HCT116 (cell line): ENCODE measurements around the gene IL10RB. TPM values are rescaled to one million over a fixed set of nuclear protein-coding genes. Genes with fewer than 3 reads are reported as not detected.

ENCODE experiments used
- ATAC-seq: fragments of 200-7000 bp; cut with Tn5 transposase; 2 replicates; pipeline ENCODE4 v1.9.1; 2020; ENCODE audit warnings: mild to moderate bottlenecking, moderate library complexity
- BruUV-seq: library from RNA; stranded (reverse); fragments of 400-500 nt; replicated peaks from 2 replicates; lab custom pipeline; 2021; lab: Mats Ljungman, UMichigan
- CTCF ChIA-PET: fragments of 300-600 bp; sonication (Branson Sonifier 250); formaldehyde crosslinking; loops from one replicate; lab custom pipeline; 2021; ENCODE audit warnings: antibody characterized with exemption; lab: Charles Lee
- POLR2A ChIA-PET: fragments of 300-600, 350-600 bp; sonication (Branson Sonifier 250); formaldehyde crosslinking; loops from one replicate; lab custom pipeline; 2021; ENCODE audit warnings: antibody characterized with exemption; lab: Charles Lee
- RAD21 ChIA-PET, 2 experiments: fragments of 300-600 bp; sonication (Branson Sonifier 250); formaldehyde crosslinking; loops; one replicate each; lab custom pipeline; 2023; ENCODE audit warnings: low total read pairs in 2 of 2; ENCODE audit not compliant: uncharacterized antibody in 2 of 2, unreplicated experiment in 2 of 2, low non-redundant PET in 1 of 2; lab: Charles Lee
- DNase-seq: peaks from one replicate; pipeline ENCODE4 v3.0.0-alpha.2; 2010; ENCODE audit warnings: low read depth, low spot score
- H2AFZ ChIP-seq: fragments of 200-600 bp; shearing (Covaris generic), sonication (generic); 2 replicates; pipeline ENCODE4 v1.6.1; 2017; ENCODE audit warnings: low read depth, mixed run types, mixed read lengths, antibody characterized with exemption, low read length; ENCODE audit not compliant: poor library complexity, severe bottlenecking
- H3K27ac ChIP-seq: 2 replicates; pipeline ENCODE4 v1.5.1; 2012; ENCODE audit warnings: low read depth, low read length
- H3K27me3 ChIP-seq: fragments of 200-600 bp; sonication (generic); 2 replicates; pipeline ENCODE4 v1.6.1; 2016; ENCODE audit warnings: mixed run types, low read length, mixed read lengths; ENCODE audit not compliant: insufficient read depth
- H3K36me3 ChIP-seq, 2 experiments: fragments of 200-500 bp in 1 of 2; fragments of 200-600 bp in 1 of 2; sonication (Bioruptor generic) in 1 of 2; sonication (generic) in 1 of 2; 2 replicates each; pipeline versions ENCODE4 v1.5.1 to v1.6.1; 2014 to 2016; ENCODE audit warnings: low read length in 2 of 2, inconsistent platforms in 1 of 2, mixed read lengths in 1 of 2, mixed run types in 1 of 2; ENCODE audit not compliant: insufficient read depth in 2 of 2, control insufficient read depth in 1 of 2
- H3K4me1 ChIP-seq, 2 experiments: fragments of 200-600 bp in 1 of 2; sonication (generic) in 1 of 2; 2 replicates each; pipeline versions ENCODE4 v1.5.1 to v1.6.1; 2012 to 2017; ENCODE audit warnings: low read length in 2 of 2, inconsistent platforms in 1 of 2, mild to moderate bottlenecking in 1 of 2, mixed read lengths in 1 of 2, mixed run types in 1 of 2, moderate library complexity in 1 of 2; ENCODE audit not compliant: insufficient read depth in 2 of 2, control insufficient read depth in 1 of 2
- H3K4me2 ChIP-seq: fragments of 200-600 bp; sonication (generic); 2 replicates; pipeline ENCODE4 v1.6.1; 2017; ENCODE audit warnings: mixed run types, low read length, mixed read lengths
- H3K4me3 ChIP-seq, 2 experiments: fragments of 200-600 bp in 1 of 2; sonication (generic) in 1 of 2; replicated peaks in 1 of 2; 2 replicates each; pipeline ENCODE4 v1.5.1; 2011 to 2016; ENCODE audit warnings: low read length in 2 of 2, control low read depth in 1 of 2, low read depth in 1 of 2, mild to moderate bottlenecking in 1 of 2, mixed read lengths in 1 of 2, mixed run types in 1 of 2
- H3K79me2 ChIP-seq: fragments of 200-600 bp; sonication (generic); 2 replicates; pipeline ENCODE4 v1.6.1; 2017; ENCODE audit warnings: mild to moderate bottlenecking, mixed run types, low read length, moderate library complexity, mixed read lengths; ENCODE audit not compliant: insufficient read depth
- H3K9ac ChIP-seq: fragments of 200-600 bp; sonication (generic); 2 replicates; pipeline ENCODE4 v1.6.1; 2016; ENCODE audit warnings: low read length, mixed read lengths
- H3K9me2 ChIP-seq: fragments of 200-600 bp; sonication (generic), shearing (Covaris generic); 2 replicates; pipeline ENCODE4 v1.6.1; 2017; ENCODE audit warnings: mixed run types, mild to moderate bottlenecking, moderate library complexity; ENCODE audit not compliant: insufficient read depth
- H3K9me3 ChIP-seq, 2 experiments: fragments of 200-500 bp in 1 of 2; fragments of 200-600 bp in 1 of 2; sonication (Bioruptor generic) in 1 of 2; sonication (generic) in 1 of 2; 2 replicates each; pipeline ENCODE4 v1.6.1; 2014 to 2017; ENCODE audit warnings: low read length in 2 of 2, mixed read lengths in 2 of 2, inconsistent platforms in 1 of 2, low read depth in 1 of 2, mild to moderate bottlenecking in 1 of 2, mixed run types in 1 of 2, moderate library complexity in 1 of 2; ENCODE audit not compliant: control insufficient read depth in 1 of 2, insufficient read depth in 1 of 2
- H4K20me1 ChIP-seq: fragments of 200-600 bp; sonication (generic), shearing (Covaris generic); 2 replicates; pipeline ENCODE4 v1.6.1; 2017; ENCODE audit warnings: mixed run types, mild to moderate bottlenecking, moderate library complexity; ENCODE audit not compliant: insufficient read depth
- CBX3 ChIP-seq: IDR thresholded peaks from 2 replicates; pipeline ENCODE4 v1.6.1; 2012; ENCODE audit warnings: low read depth
- CEBPB ChIP-seq: IDR thresholded peaks from 2 replicates; pipeline ENCODE4 v1.6.1; 2012; ENCODE audit warnings: low read depth
- EGR1 ChIP-seq: IDR thresholded peaks from 2 replicates; pipeline ENCODE4 v1.6.1; 2012; ENCODE audit warnings: low read depth
- JUND ChIP-seq: IDR thresholded peaks from 2 replicates; pipeline ENCODE4 v1.6.1; 2012
- POLR2A ChIP-seq: IDR thresholded peaks from 2 replicates; pipeline ENCODE4 v1.7.0; 2011; ENCODE audit warnings: borderline replicate concordance; ENCODE audit not compliant: insufficient read depth, insufficient read length; ENCODE audit errors: extremely low read depth
- RAD21 ChIP-seq: IDR thresholded peaks from 2 replicates; pipeline ENCODE4 v1.6.1; 2012; ENCODE audit warnings: low read depth, mild to moderate bottlenecking
- SP1 ChIP-seq: IDR thresholded peaks from 2 replicates; pipeline ENCODE4 v1.6.1; 2012; ENCODE audit warnings: low read depth
- TCF7L2 ChIP-seq: IDR thresholded peaks from 2 replicates; pipeline ENCODE4 v1.7.0; 2011; ENCODE audit warnings: borderline replicate concordance, inconsistent platforms; ENCODE audit not compliant: insufficient read depth, insufficient read length; ENCODE audit errors: extremely low read depth
- YY1 ChIP-seq: IDR thresholded peaks from 2 replicates; pipeline ENCODE4 v1.6.1; 2011; ENCODE audit warnings: low read length, low read depth, moderate library complexity, mild to moderate bottlenecking; ENCODE audit not compliant: insufficient replicate concordance; ENCODE audit errors: extremely low read depth
- intact Hi-C: fragments of 100-400 bp; cut with micrococcal nuclease; formaldehyde crosslinking; loops from 2 replicates; pipeline ENCODE4 v1.10.0; 2022
- total RNA-seq: library from RNA; stranded (reverse); gene quantifications from one replicate; pipeline ENCODE4 v1.2.1, GENCODE V29; 2021; ENCODE audit not compliant: unreplicated experiment
- TF ChIP-seq, protein P1 (sequence below): IDR thresholded peaks from 2 replicates; pipeline ENCODE4 v1.6.1; 2011; ENCODE audit warnings: mild to moderate bottlenecking, low read length, moderate library complexity; ENCODE audit not compliant: insufficient replicate concordance; ENCODE audit errors: extremely low read depth
- TF ChIP-seq, protein P2 (sequence below), 3 experiments: fragments of 200-600 bp in 1 of 3; sonication (generic) in 1 of 3; IDR thresholded peaks in 2 of 3; conservative IDR thresholded peaks in 1 of 3; 2 replicates each; pipeline ENCODE4 v1.5.1; 2012 to 2017; ENCODE audit warnings: low read depth in 2 of 3, low read length in 2 of 3, antibody characterized with exemption in 1 of 3, borderline replicate concordance in 1 of 3, control low read depth in 1 of 3, mild to moderate bottlenecking in 1 of 3, mixed read lengths in 1 of 3, mixed run types in 1 of 3, moderate library complexity in 1 of 3; ENCODE audit not compliant: insufficient read depth in 1 of 3

IL10RB gene
- total RNA-seq, 1 experiment from 2014 or later = 13.7 TPM

DNA sequence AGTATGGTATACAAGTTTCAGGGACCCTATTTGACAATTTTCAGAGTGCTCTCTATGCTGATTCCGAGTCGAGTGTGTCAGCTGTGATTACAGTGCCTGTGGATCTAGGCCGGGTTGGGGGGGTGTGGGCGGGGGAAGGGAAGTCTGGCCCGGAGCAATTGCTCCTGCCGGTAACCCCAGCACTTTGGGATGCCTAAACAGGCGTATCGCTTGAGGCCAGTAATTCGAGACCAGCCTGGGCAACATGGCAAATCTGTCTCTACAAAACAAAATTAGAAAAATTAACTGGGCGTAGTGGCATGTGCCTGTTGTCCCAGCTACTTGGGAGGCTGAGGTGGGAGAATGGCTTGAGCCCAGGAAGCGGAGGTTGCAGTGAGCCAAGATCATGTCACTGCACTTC is 1.6 kb upstream of the IL10RB start:
- no peak for ATAC-seq
- Histone ChIP-seq H3K4me1 (peaks cover 15 to 29% of the 10 kb centered on the region in 2 experiments; a peak in 3 of 4 replicates), H3K4me2 (no peak overlapping the region), H3K9ac (no peak overlapping the region), H3K9me3 (no peaks in the 10 kb centered on the region), H3K9me2 (no peaks in the 10 kb centered on the region), H2AFZ (no peak overlapping the region), H3K27ac (no peak overlapping the region), H3K27me3 (no peaks in the 10 kb centered on the region), H3K36me3 (no peaks in the 10 kb centered on the region; a peak in 1 of 4 replicates), H3K4me3 (no peak overlapping the region), H4K20me1 (0 out of 2 replicates have a peak, but pooled peaks cover 4% of the 10 kb centered on the region), H3K79me2 (no peaks in the 10 kb centered on the region)
- ChIA-PET RAD21 (no interaction called here), POLR2A (no interaction called here), CTCF (no interaction called here)
- no peak for TF ChIP-seq CEBPB
- TF ChIP-seq, protein P1, sequence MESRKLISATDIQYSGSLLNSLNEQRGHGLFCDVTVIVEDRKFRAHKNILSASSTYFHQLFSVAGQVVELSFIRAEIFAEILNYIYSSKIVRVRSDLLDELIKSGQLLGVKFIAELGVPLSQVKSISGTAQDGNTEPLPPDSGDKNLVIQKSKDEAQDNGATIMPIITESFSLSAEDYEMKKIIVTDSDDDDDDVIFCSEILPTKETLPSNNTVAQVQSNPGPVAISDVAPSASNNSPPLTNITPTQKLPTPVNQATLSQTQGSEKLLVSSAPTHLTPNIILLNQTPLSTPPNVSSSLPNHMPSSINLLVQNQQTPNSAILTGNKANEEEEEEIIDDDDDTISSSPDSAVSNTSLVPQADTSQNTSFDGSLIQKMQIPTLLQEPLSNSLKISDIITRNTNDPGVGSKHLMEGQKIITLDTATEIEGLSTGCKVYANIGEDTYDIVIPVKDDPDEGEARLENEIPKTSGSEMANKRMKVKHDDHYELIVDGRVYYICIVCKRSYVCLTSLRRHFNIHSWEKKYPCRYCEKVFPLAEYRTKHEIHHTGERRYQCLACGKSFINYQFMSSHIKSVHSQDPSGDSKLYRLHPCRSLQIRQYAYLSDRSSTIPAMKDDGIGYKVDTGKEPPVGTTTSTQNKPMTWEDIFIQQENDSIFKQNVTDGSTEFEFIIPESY = no peak
- TF ChIP-seq SP1 = no peak
- TF ChIP-seq CBX3 = no peak
- TF ChIP-seq POLR2A = no peak
- TF ChIP-seq EGR1 = no peak
- TF ChIP-seq TCF7L2 = no peak
- TF ChIP-seq YY1 = no peak
- TF ChIP-seq, protein P2, sequence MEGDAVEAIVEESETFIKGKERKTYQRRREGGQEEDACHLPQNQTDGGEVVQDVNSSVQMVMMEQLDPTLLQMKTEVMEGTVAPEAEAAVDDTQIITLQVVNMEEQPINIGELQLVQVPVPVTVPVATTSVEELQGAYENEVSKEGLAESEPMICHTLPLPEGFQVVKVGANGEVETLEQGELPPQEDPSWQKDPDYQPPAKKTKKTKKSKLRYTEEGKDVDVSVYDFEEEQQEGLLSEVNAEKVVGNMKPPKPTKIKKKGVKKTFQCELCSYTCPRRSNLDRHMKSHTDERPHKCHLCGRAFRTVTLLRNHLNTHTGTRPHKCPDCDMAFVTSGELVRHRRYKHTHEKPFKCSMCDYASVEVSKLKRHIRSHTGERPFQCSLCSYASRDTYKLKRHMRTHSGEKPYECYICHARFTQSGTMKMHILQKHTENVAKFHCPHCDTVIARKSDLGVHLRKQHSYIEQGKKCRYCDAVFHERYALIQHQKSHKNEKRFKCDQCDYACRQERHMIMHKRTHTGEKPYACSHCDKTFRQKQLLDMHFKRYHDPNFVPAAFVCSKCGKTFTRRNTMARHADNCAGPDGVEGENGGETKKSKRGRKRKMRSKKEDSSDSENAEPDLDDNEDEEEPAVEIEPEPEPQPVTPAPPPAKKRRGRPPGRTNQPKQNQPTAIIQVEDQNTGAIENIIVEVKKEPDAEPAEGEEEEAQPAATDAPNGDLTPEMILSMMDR (IDR thresholded peaks at IDR 0.05 in 2 of 3, conservative IDR thresholded peaks at IDR 0.05 in 1 of 3; ENCODE audit: borderline replicate concordance in 1 of 3, insufficient read depth in 1 of 3, low read depth in 2 of 3, low read length in 2 of 3) = no peak
- no peak for TF ChIP-seq JUND
- TF ChIP-seq RAD21 = no peak
- no TSS peak for BruUV-seq
- no peak for DNase-seq
- intact Hi-C loops = no loop called here
